ENCODE data around the gene LRPAP1. TPM values are rescaled to one million over a fixed set of nuclear protein-coding genes. Genes with fewer than 3 reads are reported as not detected.

The LRPAP1 gene
- total RNA-seq, 2 donors from 2014 or later, result 226 to 312 TPM

- ATAC-seq, result no peak
- no peak for DNase-seq
- intact Hi-C loops (cut with DNase I), result no loop called here
Observed at GRCh38 chr4:3471098-3471760, 61.0 kb downstream of the LRPAP1 start.

- intact Hi-C loops (cut with DNase I), result no loop called here
- DNase-seq (peak; percentile 17), ATAC-seq (no peak)
Observed at GRCh38 chr4:3470244-3471097, 61.8 kb downstream of the LRPAP1 start.

GRCh38 chr4:3469386-3470243 is 62.6 kb downstream of the LRPAP1 start:
- DNase-seq, result no peak
- ATAC-seq, result peak; percentile 10 to 12
- intact Hi-C loops (cut with DNase I), result no loop called here

DNA sequence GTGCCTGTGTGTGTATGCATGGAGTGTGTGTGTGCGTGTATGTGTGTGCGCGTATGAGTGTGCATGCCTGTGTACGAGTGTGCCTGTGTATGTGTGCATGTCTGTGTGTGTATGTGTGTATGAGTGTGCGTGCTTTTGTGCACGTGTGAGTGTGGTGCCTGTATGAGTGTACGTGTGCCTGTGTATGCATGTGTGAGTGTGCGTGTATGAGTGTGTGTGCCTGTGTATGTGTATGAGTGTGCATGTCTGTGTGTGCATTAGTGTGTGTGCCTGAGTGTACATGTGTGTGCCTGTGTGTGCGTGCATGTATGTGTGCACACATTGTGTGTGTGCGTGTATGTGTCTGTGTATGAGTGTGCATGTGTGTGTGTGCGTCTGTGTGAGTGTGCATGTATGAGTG is 63.4 kb downstream of the LRPAP1 start:
- intact Hi-C loops (cut with DNase I), result no loop called here
- DNase-seq, result no peak
- no peak for ATAC-seq

GRCh38 chr4:3468154-3468553 is 64.1 kb downstream of the LRPAP1 start:
- DNase-seq, result no peak
- intact Hi-C loops (cut with DNase I), result no loop called here

GRCh38 chr4:3467601-3468031 is 64.6 kb downstream of the LRPAP1 start:
- intact Hi-C loops (cut with DNase I), result no loop called here
- no peak for ATAC-seq
- DNase-seq, result no peak

More at GRCh38 chr4:3468154-3468553, 64.1 kb downstream of the LRPAP1 start:
- ATAC-seq, result no peak

GRCh38 chr4:3466691-3467600 is 65.3 kb downstream of the LRPAP1 start:
- intact Hi-C loops (cut with DNase I), result no loop called here
- peak; percentile 18 for DNase-seq
- peak; percentile 10 to 15 for ATAC-seq

GRCh38 chr4:3465698-3466671 is 66.2 kb downstream of the LRPAP1 start:
- intact Hi-C loops (cut with DNase I), result no loop called here
- DNase-seq, result peak; percentile 30
- peak in 1 of 2 donors; percentile 18 for ATAC-seq

DNA sequence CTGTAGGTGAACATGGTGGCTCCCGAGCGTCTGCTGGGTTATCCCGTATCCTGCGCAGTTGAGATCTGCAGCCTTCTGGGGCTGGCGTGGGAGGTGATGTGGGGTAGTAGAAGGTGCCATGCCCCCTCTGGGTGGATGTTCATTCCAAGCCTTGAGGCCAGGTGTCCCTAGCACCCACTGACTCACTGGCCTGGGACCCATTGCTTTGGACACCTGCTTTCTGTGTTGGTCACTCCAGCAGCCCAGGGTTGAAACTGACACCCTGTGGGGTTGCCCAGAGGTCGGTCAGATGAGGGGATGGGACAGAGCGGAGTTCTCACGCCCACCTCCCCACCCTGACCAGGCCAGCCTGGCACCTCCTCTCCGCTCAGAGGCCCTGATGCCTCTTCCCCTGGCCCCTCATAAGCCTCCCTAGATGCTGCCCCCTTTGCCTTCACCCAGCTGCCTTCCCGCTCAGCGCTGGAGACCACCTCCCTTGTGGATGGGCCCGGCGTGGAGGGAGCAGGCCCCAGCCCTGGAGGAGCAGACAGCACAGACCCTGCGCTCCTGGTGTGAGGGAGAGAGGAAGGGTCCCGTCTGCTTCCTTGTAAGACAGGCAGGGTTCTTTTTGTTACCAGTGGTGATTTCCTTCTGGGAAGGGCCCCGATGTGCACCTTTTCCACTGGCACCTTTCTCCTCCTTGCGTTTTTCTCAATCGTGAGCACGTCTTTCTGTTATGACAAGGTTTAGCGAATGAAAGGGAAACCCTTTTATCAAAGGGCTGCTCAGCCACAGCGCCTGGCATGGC is 67.1 kb downstream of the LRPAP1 start:
- ATAC-seq, result no peak
- intact Hi-C loops (cut with DNase I), result no loop called here
- DNase-seq, result no peak

DNA sequence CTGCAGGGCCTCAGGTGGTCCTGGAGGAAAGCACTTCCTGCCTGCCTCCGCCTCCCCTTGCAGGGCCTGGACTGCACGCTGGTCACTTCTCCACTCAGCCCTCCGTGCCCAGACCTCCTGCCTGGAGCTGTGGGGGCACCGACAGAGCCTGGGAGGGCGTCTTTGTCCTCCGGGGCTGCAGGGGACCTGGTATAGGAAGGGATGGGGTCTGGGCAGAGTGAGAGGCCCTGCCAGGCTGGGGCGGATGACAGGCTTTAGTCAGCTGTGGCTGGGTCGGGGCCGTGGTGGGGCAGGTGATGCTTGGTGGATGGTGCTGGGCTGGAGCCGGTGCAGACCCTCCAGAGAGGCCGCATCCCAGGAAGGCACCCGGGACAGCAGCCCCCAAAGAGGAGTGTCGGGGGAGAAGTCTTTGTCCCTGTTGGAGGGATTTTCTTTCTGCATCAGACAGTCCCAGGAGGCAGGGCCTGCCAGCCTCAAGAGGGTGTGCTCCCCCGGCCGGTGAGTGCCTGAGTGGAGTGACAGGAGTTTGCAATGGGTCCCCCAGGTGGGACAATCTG is 67.8 kb downstream of the LRPAP1 start:
- intact Hi-C loops (cut with DNase I), result no loop called here
- DNase-seq (no peak), ATAC-seq (no peak)

DNA sequence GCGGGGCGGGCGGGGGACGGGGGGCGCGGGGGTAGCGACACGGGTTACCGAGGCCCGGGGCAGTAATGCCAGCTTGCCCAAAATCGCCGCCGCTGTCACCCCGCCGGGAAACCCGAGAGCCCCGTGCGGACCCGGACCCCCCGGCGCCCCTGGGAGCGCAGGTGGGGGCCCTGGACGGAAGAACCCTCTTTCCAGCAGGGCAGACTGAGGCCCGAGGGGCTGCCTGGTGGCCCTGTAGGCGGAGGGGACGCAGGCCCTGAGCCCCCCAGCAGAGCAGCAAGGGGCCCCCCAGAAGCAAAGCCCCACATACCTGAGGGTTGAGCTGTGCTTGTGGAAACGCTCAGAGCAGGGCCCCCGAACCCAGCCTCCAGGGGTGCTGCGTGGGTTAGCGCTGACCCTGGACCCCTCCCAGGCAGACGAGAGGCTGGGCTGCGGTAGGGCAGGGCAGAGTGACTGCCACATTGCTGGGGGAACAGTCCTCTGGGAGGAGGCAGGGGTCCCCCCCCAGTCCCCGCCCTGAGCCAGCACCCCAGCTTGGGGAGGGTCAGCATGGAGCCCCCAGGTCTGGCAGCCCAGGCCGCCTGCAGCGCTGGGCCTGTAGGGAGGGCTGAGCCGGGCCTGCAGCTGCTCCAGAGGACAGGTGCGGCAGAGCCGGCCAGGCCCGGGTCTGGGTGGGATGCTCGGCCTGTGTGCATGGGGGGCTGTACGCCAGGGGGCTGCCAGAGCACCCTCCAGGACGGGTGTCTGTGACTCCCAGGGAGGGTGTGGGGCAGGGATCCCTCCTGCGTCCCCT is 68.5 kb downstream of the LRPAP1 start:
- ATAC-seq, result no peak
- DNase-seq, result no peak
- intact Hi-C loops (cut with DNase I), result no loop called here

- peak; percentile 62 for DNase-seq
- intact Hi-C loops (cut with DNase I), result no loop called here
- peak; percentile 52 to 60 for ATAC-seq
Observed at GRCh38 chr4:3462790-3463415, 69.3 kb downstream of the LRPAP1 start, which contains the start of gene DOK7. DOK7 (plus strand) TSS chr4:3463306; CDS start chr4:3463376, 70 bp downstream.

- intact Hi-C loops (cut with DNase I), result no loop called here
- DNase-seq (no peak), ATAC-seq (no peak)
Observed at GRCh38 chr4:3462321-3462789, 69.9 kb downstream of the LRPAP1 start.

- peak; percentile 73 for DNase-seq
- intact Hi-C loops (cut with DNase I), result no loop called here
- ATAC-seq, result peak; percentile 72 to 87
Observed at GRCh38 chr4:3461515-3462291, 70.5 kb downstream of the LRPAP1 start.
